ENCODE measurements around the gene PRDX6.

The PRDX6 gene

GRCh38 chr1:173436841-173437428 lies 40.2 kb upstream of the PRDX6 start:
- Histone ChIP-seq H3K27me3 (ENCODE audit: low read length) (no peaks in the 10 kb centered on the region), H3K79me2 (ENCODE audit: insufficient read depth, low read length) (no peaks in the 10 kb centered on the region), H3K9ac (ENCODE audit: low read length) (no peak overlapping the region), H3K27ac (ENCODE audit: low read depth, low read length) (no peak overlapping the region), H4K20me1 (ENCODE audit: low read depth, low read length) (no peaks in the 10 kb centered on the region), H3K9me3 (ENCODE audit: insufficient read depth, low read length) (no peaks in the 10 kb centered on the region), H3K4me3 (ENCODE audit: insufficient read depth, low read length, poor library complexity, severe bottlenecking) (no peak overlapping the region), H3K9me2 (replicated peaks; ENCODE audit: insufficient read depth, low read length) (no peaks in the 10 kb centered on the region), H3F3A (ENCODE audit: insufficient read depth) (no peaks in the 10 kb centered on the region), H3K36me3 (ENCODE audit: low read length) (no peaks in the 10 kb centered on the region; the same call in 1 of the 2 replicates), H3K4me2 (ENCODE audit: low read depth, low read length, poor library complexity, severe bottlenecking) (no peak overlapping the region), H2AFZ (ENCODE audit: low read depth, low read length, severe bottlenecking) (no peak overlapping the region)
- TF ChIP-seq EZH2phosphoT487 (conservative IDR thresholded peaks at IDR 0.05; ENCODE audit: low read length) = no peak
- TF ChIP-seq, protein P1, sequence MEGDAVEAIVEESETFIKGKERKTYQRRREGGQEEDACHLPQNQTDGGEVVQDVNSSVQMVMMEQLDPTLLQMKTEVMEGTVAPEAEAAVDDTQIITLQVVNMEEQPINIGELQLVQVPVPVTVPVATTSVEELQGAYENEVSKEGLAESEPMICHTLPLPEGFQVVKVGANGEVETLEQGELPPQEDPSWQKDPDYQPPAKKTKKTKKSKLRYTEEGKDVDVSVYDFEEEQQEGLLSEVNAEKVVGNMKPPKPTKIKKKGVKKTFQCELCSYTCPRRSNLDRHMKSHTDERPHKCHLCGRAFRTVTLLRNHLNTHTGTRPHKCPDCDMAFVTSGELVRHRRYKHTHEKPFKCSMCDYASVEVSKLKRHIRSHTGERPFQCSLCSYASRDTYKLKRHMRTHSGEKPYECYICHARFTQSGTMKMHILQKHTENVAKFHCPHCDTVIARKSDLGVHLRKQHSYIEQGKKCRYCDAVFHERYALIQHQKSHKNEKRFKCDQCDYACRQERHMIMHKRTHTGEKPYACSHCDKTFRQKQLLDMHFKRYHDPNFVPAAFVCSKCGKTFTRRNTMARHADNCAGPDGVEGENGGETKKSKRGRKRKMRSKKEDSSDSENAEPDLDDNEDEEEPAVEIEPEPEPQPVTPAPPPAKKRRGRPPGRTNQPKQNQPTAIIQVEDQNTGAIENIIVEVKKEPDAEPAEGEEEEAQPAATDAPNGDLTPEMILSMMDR (IDR thresholded peaks at IDR 0.05; ENCODE audit: insufficient read depth, low read length, poor library complexity, severe bottlenecking) = no peak

DNA sequence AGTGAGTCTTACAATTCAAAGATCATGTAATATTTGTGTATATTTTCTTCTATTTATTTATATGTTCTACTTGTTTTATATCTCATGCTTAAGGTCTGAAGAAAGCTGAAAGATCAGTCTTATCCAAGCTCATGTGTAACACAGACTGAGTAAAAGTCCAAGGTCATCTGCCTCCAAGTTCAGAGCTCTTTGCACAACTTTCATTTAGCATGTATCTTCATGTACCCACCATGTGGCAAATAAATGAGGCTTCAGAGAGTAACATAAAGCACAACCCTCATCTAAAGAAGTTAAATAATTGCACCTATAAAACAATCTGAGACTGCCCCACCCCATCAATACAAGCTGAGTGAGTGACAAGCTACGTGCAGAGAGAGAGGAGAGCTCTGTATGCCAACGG lies 38.5 kb upstream of the PRDX6 start:
- Histone ChIP-seq H3K9me3 (ENCODE audit: insufficient read depth, low read length) (no peaks in the 10 kb centered on the region), H4K20me1 (ENCODE audit: low read depth, low read length) (no peaks in the 10 kb centered on the region), H3K36me3 (ENCODE audit: low read length) (no peaks in the 10 kb centered on the region; the same call in 1 of the 2 replicates), H3K4me2 (ENCODE audit: low read depth, low read length, poor library complexity, severe bottlenecking) (no peak overlapping the region), H3K9ac (ENCODE audit: low read length) (no peak overlapping the region), H2AFZ (ENCODE audit: low read depth, low read length, severe bottlenecking) (no peak overlapping the region), H3K79me2 (ENCODE audit: insufficient read depth, low read length) (0 out of 2 replicates have a peak, but pooled peaks cover 4% of the 10 kb centered on the region), H3K27ac (ENCODE audit: low read depth, low read length) (no peak overlapping the region), H3K9me2 (replicated peaks; ENCODE audit: insufficient read depth, low read length) (no peaks in the 10 kb centered on the region), H3K27me3 (ENCODE audit: low read length) (no peaks in the 10 kb centered on the region), H3F3A (ENCODE audit: insufficient read depth) (no peaks in the 10 kb centered on the region), H3K4me3 (ENCODE audit: insufficient read depth, low read length, poor library complexity, severe bottlenecking) (no peak overlapping the region)
- no peak for TF ChIP-seq EZH2phosphoT487 (conservative IDR thresholded peaks at IDR 0.05; ENCODE audit: low read length)
- TF ChIP-seq, protein P1 (IDR thresholded peaks at IDR 0.05; ENCODE audit: insufficient read depth, low read length, poor library complexity, severe bottlenecking) = no peak

DNA sequence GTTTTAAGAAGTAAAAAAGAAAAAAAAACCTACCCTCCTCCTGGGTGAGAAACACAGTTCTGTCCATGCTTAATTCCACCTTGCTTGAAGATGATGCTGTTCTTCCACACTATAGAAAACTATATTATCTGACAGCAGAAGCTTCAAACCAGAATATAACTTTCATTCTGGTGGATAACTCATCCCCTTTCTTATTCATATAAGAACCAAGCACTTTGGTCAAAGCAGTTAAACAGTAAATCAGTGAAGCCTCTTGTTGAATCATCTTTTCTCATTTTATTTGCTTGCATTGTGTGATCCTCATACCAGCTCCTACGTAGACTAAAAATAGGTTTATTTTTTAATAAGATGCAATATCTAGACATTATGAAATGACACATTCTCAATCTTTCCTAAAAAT lies 36.7 kb upstream of the PRDX6 start:
- 0 out of 2 replicates have a peak, but pooled peaks cover 8% of the 10 kb centered on the region for H3K79me2 ChIP-seq (ENCODE audit: insufficient read depth, low read length)
- no peaks in the 10 kb centered on the region for H3K27me3 ChIP-seq (ENCODE audit: low read length)
- no peaks in the 10 kb centered on the region for H4K20me1 ChIP-seq (ENCODE audit: low read depth, low read length)
- H3K36me3 ChIP-seq (ENCODE audit: low read length) = peaks cover 3% of the 10 kb centered on the region; the same call in 1 of the 2 replicates
- H3K4me2 ChIP-seq (ENCODE audit: low read depth, low read length, poor library complexity, severe bottlenecking) = no peak overlapping the region
- H3K9me2 ChIP-seq (replicated peaks; ENCODE audit: insufficient read depth, low read length) = no peaks in the 10 kb centered on the region
- H2AFZ ChIP-seq (ENCODE audit: low read depth, low read length, severe bottlenecking) = no peak overlapping the region
- no peak overlapping the region for H3K9ac ChIP-seq (ENCODE audit: low read length)
- H3K27ac ChIP-seq (ENCODE audit: low read depth, low read length) = no peak overlapping the region
- no peak overlapping the region for H3K4me3 ChIP-seq (ENCODE audit: insufficient read depth, low read length, poor library complexity, severe bottlenecking)
- no peaks in the 10 kb centered on the region for H3K9me3 ChIP-seq (ENCODE audit: insufficient read depth, low read length)
- H3F3A ChIP-seq (ENCODE audit: insufficient read depth) = no peaks in the 10 kb centered on the region
- TF ChIP-seq, protein P1 (IDR thresholded peaks at IDR 0.05; ENCODE audit: insufficient read depth, low read length, poor library complexity, severe bottlenecking) = no peak
- TF ChIP-seq EZH2phosphoT487 (conservative IDR thresholded peaks at IDR 0.05; ENCODE audit: low read length) = no peak
